H1 (cell line): ENCODE measurements around the gene KLK6. TPM values are rescaled to one million over a fixed set of nuclear protein-coding genes. Genes with fewer than 3 reads are reported as not detected.
A peak's percentile ranks its signal among the peaks of the same experiment; 100 is the strongest.
"Not testable (repeated sequence)": the region's sequence is repeated elsewhere in the genome, so short reads cannot be mapped to it uniquely, and the experiment has no call there.

Source experiments
- CTCF ChIA-PET: fragments of 300-600 bp; sonication (Branson Sonifier 250); formaldehyde crosslinking; loops from one replicate; lab custom pipeline; 2021; ENCODE audit not compliant: partially characterized antibody; lab: Charles Lee
- POLR2A ChIA-PET: fragments of 300-600 bp; sonication (Branson Sonifier 250); formaldehyde crosslinking; loops from one replicate; lab custom pipeline; 2021; ENCODE audit warnings: inconsistent platforms; ENCODE audit not compliant: partially characterized antibody; lab: Charles Lee
- DNase-seq, 2 experiments: peaks; one replicate each; pipeline versions ENCODE4 v3.0.0 to v3.0.0-alpha.2; 2010 to 2022; ENCODE audit warnings: low spot score in 2 of 2, low read depth in 1 of 2, mixed read lengths in 1 of 2
- FAIRE-seq: peaks from 2 replicates; lab custom pipeline; 2011; peaks lifted over from hg19 to GRCh38; lab: Jason Lieb, UNC
- H2AFZ ChIP-seq: 2 replicates; pipeline ENCODE4 v1.8.1; 2012; ENCODE audit warnings: low read length, inconsistent platforms
- H2AK5ac ChIP-seq: 2 replicates; pipeline ENCODE4 v1.6.1; 2013; ENCODE audit warnings: low read depth, low read length
- H2BK120ac ChIP-seq: replicated peaks from 2 replicates; pipeline ENCODE3; 2013; ENCODE audit warnings: low read depth, low read length, inconsistent platforms
- H2BK12ac ChIP-seq: 2 replicates; pipeline ENCODE4 v1.6.1; 2013; ENCODE audit warnings: low read depth, low read length
- H2BK15ac ChIP-seq: 2 replicates; pipeline ENCODE4 v1.6.1; 2013; ENCODE audit warnings: low read length
- H2BK20ac ChIP-seq: 2 replicates; pipeline ENCODE4 v1.6.1; 2013; ENCODE audit warnings: low read length
- H2BK5ac ChIP-seq: 2 replicates; pipeline ENCODE4 v1.6.1; 2013; ENCODE audit warnings: low read depth, low read length
- H3K14ac ChIP-seq: 2 replicates; pipeline ENCODE4 v1.6.1; 2013; ENCODE audit warnings: inconsistent platforms; ENCODE audit not compliant: insufficient read length
- H3K18ac ChIP-seq: 2 replicates; pipeline ENCODE4 v1.6.1; 2013; ENCODE audit warnings: low read length; ENCODE audit errors: extremely low read depth
- H3K23ac ChIP-seq: 2 replicates; pipeline ENCODE4 v1.6.1; 2013; ENCODE audit warnings: inconsistent platforms; ENCODE audit not compliant: insufficient read length
- H3K23me2 ChIP-seq: 2 replicates; pipeline ENCODE4 v1.6.1; 2013; ENCODE audit warnings: low read depth, low read length
- H3K27ac ChIP-seq: 2 replicates; pipeline ENCODE4 v1.6.1; 2011; ENCODE audit warnings: low read depth, low read length, inconsistent platforms
- H3K27me3 ChIP-seq, 4 experiments: replicated peaks in 1 of 4; 1 replicate in 1 of 4; 2 replicates in 3 of 4; pipeline versions ENCODE4 v1.6.1 to v1.8.1; 2011 to 2013; ENCODE audit warnings: low read length in 3 of 4, mild to moderate bottlenecking in 3 of 4, inconsistent platforms in 2 of 4, mixed read lengths in 2 of 4, moderate library complexity in 1 of 4; ENCODE audit not compliant: control insufficient read depth in 3 of 4, insufficient read depth in 3 of 4; ENCODE audit errors: extremely low read depth in 1 of 4
- H3K36me3 ChIP-seq, 4 experiments: 2 replicates each; pipeline versions ENCODE4 v1.6.1 to v1.8.1; 2011 to 2013; ENCODE audit warnings: mild to moderate bottlenecking in 4 of 4, low read length in 3 of 4, moderate library complexity in 2 of 4, control low read depth in 1 of 4, inconsistent platforms in 1 of 4; ENCODE audit not compliant: insufficient read depth in 4 of 4, control insufficient read depth in 2 of 4
- H3K4ac ChIP-seq: replicated peaks from 2 replicates; pipeline ENCODE3; 2013; ENCODE audit warnings: low read length, low read depth, mixed read lengths, inconsistent platforms; ENCODE audit not compliant: insufficient read length
- H3K4me1 ChIP-seq, 4 experiments: replicated peaks in 1 of 4; 1 replicate in 1 of 4; 2 replicates in 3 of 4; pipeline versions ENCODE4 v1.6.1 to v1.8.1; 2011 to 2013; ENCODE audit warnings: low read length in 3 of 4, inconsistent platforms in 2 of 4, mixed read lengths in 1 of 4; ENCODE audit not compliant: insufficient read depth in 4 of 4, control insufficient read depth in 3 of 4
- H3K4me2 ChIP-seq, 2 experiments: 2 replicates each; pipeline versions ENCODE4 v1.6.1 to v1.8.1; 2011 to 2013; ENCODE audit warnings: low read depth in 2 of 2, low read length in 2 of 2, control low read depth in 1 of 2, inconsistent platforms in 1 of 2, mild to moderate bottlenecking in 1 of 2; ENCODE audit not compliant: insufficient read depth in 1 of 2
- H3K4me3 ChIP-seq, 4 experiments: fragments of 200-600, 300-600 bp in 1 of 4; sonication (generic), shearing (Covaris generic), sonication (Bioruptor Twin) in 1 of 4; 2 replicates each; pipeline versions ENCODE4 v1.5.1 to v1.8.1; 2011 to 2016; ENCODE audit warnings: low read length in 4 of 4, low read depth in 3 of 4, control low read depth in 2 of 4, inconsistent platforms in 2 of 4, mild to moderate bottlenecking in 2 of 4, mixed read lengths in 1 of 4, moderate library complexity in 1 of 4; ENCODE audit not compliant: insufficient read depth in 2 of 4; ENCODE audit errors: extremely low read depth in 1 of 4
- H3K56ac ChIP-seq: replicated peaks from 2 replicates; pipeline ENCODE3; 2013; ENCODE audit warnings: low read depth, mild to moderate bottlenecking, mixed read lengths, low read length, inconsistent platforms; ENCODE audit not compliant: insufficient read length
- H3K79me1 ChIP-seq: 2 replicates; pipeline ENCODE4 v1.6.1; 2013; ENCODE audit warnings: low read depth, low read length, control low read depth
- H3K79me2 ChIP-seq, 2 experiments: 2 replicates each; pipeline versions ENCODE4 v1.6.1 to v1.8.1; 2012 to 2013; ENCODE audit warnings: low read length in 2 of 2, mild to moderate bottlenecking in 2 of 2, inconsistent platforms in 1 of 2; ENCODE audit not compliant: insufficient read depth in 2 of 2, control insufficient read depth in 1 of 2
- H3K9ac ChIP-seq, 4 experiments: replicated peaks in 1 of 4; 1 replicate in 1 of 4; 2 replicates in 3 of 4; pipeline versions ENCODE4 v1.6.1 to v1.8.1; 2011 to 2013; ENCODE audit warnings: low read depth in 3 of 4, low read length in 3 of 4, control low read depth in 2 of 4, mild to moderate bottlenecking in 2 of 4, moderate library complexity in 2 of 4, inconsistent platforms in 1 of 4; ENCODE audit errors: extremely low read depth in 1 of 4
- H3K9me3 ChIP-seq, 2 experiments: 2 replicates each; pipeline versions ENCODE4 v1.6.1 to v1.8.1; 2012 to 2013; ENCODE audit warnings: mild to moderate bottlenecking in 2 of 2, moderate library complexity in 2 of 2, control low read depth in 1 of 2, inconsistent platforms in 1 of 2, low read depth in 1 of 2, low read length in 1 of 2, mixed read lengths in 1 of 2; ENCODE audit not compliant: insufficient read depth in 2 of 2
- H4K20me1 ChIP-seq, 2 experiments: replicated peaks in 1 of 2; 2 replicates each; pipeline versions ENCODE3 to v1.8.1; 2011 to 2013; ENCODE audit warnings: inconsistent platforms in 2 of 2, low read length in 2 of 2, mild to moderate bottlenecking in 1 of 2; ENCODE audit not compliant: insufficient read depth in 2 of 2, control insufficient read depth in 1 of 2
- H4K5ac ChIP-seq: 2 replicates; pipeline ENCODE4 v1.6.1; 2013; ENCODE audit warnings: low read length, low read depth, mixed read lengths, inconsistent platforms; ENCODE audit not compliant: insufficient read length
- H4K8ac ChIP-seq: 2 replicates; pipeline ENCODE4 v1.8.0; 2013; ENCODE audit warnings: mild to moderate bottlenecking, moderate library complexity, low read length, inconsistent platforms; ENCODE audit not compliant: insufficient read depth; ENCODE audit errors: extremely low read depth
- H4K91ac ChIP-seq: replicated peaks from 2 replicates; pipeline ENCODE3; 2013; ENCODE audit warnings: low read length, mixed read lengths, inconsistent platforms; ENCODE audit not compliant: insufficient read length
- ASH2L ChIP-seq: fragments of 200-600, 300-600 bp; sonication (generic); IDR thresholded peaks from one replicate; pipeline ENCODE4 v1.7.1; 2017; ENCODE audit warnings: low read length
- CTCF ChIP-seq, 3 experiments: IDR thresholded peaks; 1 replicate in 2 of 3; 2 replicates in 1 of 3; pipeline versions ENCODE4 v1.5.1 to v1.6.1; 2011; ENCODE audit warnings: low read length in 3 of 3, mild to moderate bottlenecking in 3 of 3, inconsistent platforms in 2 of 3, low read depth in 1 of 3, moderate library complexity in 1 of 3; ENCODE audit not compliant: insufficient read depth in 1 of 3; ENCODE audit errors: control extremely low read depth in 1 of 3
- HDAC2 ChIP-seq, 2 experiments: fragments of 300-600 bp in 1 of 2; sonication (generic) in 1 of 2; IDR thresholded peaks; 2 replicates each; pipeline ENCODE4 v1.6.1; 2011 to 2012; ENCODE audit warnings: low read depth in 2 of 2, low read length in 2 of 2, mild to moderate bottlenecking in 2 of 2, moderate library complexity in 2 of 2, borderline replicate concordance in 1 of 2, inconsistent platforms in 1 of 2
- JUN ChIP-seq: IDR thresholded peaks from 2 replicates; pipeline ENCODE4 v1.6.1; 2011; ENCODE audit warnings: low read depth, mild to moderate bottlenecking, improper control_type of control experiment, low read length
- SRF ChIP-seq: IDR thresholded peaks from 2 replicates; pipeline ENCODE4 v1.6.1; 2011; ENCODE audit warnings: mild to moderate bottlenecking, low read depth, low read length, moderate library complexity
- YY1 ChIP-seq: IDR thresholded peaks from 2 replicates; pipeline ENCODE4 v1.6.1; 2011; ENCODE audit warnings: low read depth, mild to moderate bottlenecking, low read length
- WGBS, 2 experiments: shearing (Covaris generic) in 1 of 2; methylation state at CpG; one replicate each; pipeline versions ENCODE4 v1.1.6 to v1.1.7; 2013 to 2015; ENCODE audit warnings: low lambda C conversion rate in 2 of 2, mixed read lengths in 2 of 2, inconsistent platforms in 1 of 2, low coverage in 1 of 2, missing lambda C conversion rate in 1 of 2; ENCODE audit not compliant: insufficient replicate concordance in 2 of 2, insufficient coverage in 1 of 2, insufficient read length in 1 of 2; ENCODE audit errors: extremely low coverage in 1 of 2, missing lambda C conversion rate in 1 of 2; 5-methylcytosine and 5-hydroxymethylcytosine counted together
- polyA plus RNA-seq, 7 experiments: library from polyadenylated mRNA; depleted of rRNA in 3 of 7; stranded (reverse) in 5 of 7; unstranded in 2 of 7; fragments of >200 nt in 5 of 7; fragments of 200-250 nt in 2 of 7; gene quantifications; 1 replicate in 5 of 7; 2 replicates in 1 of 7; 4 replicates in 1 of 7; pipeline versions ENCODE4 v1.2.1 to v1.2.3, GENCODE V29; 2011 to 2013; ENCODE audit warnings: missing spikeins in 2 of 7, mixed read lengths in 2 of 7
- total RNA-seq: library from RNA; stranded (reverse); fragmentation: NEBNext Ultra II Directional; extraction: Animal tissue kit (Norgen Biotek cat#: 25700); gene quantifications from 2 replicates; pipeline ENCODE4 v1.2.1, GENCODE V29; 2021

Gene KLK6
- total and polyA plus RNA-seq, 2 of the 8 experiments (the other 6 are each of a cell fraction or from before 2014, with no cell fraction given): 0.69 to 3.2 TPM

DNA sequence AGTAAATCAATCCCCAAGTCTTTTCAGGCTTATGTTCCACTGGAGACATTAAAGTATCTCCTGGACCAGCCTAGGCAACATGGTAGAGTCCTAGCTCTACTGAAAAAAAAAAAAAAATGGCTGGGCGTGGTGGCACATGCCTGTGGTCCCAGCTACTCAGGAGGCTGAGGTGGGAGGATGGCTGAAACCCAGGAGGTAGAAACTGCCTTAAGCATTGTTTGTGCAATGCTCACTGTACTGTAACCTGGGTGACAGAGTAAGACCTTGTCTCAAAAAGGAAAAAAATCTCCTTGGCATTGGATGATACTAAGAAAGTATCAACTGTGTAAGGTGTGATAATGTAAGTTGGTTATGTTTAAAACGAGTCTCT, 23.3 kb upstream of the KLK6 start (continued):
- no peak for TF ChIP-seq ASH2L
- TF ChIP-seq SRF: no peak
- no peak for TF ChIP-seq CTCF (IDR thresholded peaks at IDR 0.05; ENCODE audit: control extremely low read depth in 1 of 3, insufficient read depth in 1 of 3, low read depth in 1 of 3, low read length in 3 of 3)
- no peak for TF ChIP-seq JUN
- no peak for TF ChIP-seq HDAC2 (IDR thresholded peaks at IDR 0.05; ENCODE audit: borderline replicate concordance in 1 of 2, low read depth in 2 of 2, low read length in 2 of 2)
- TF ChIP-seq YY1: no peak

- H3K79me1 ChIP-seq, H3K23me2 ChIP-seq, H2AK5ac ChIP-seq, FAIRE-seq, H3K56ac ChIP-seq, H4K20me1 ChIP-seq, H3K4ac ChIP-seq, H3K9me3 ChIP-seq, H2BK12ac ChIP-seq, H2BK20ac ChIP-seq, H3K27me3 ChIP-seq, H2BK5ac ChIP-seq, H3K79me2 ChIP-seq, POLR2A ChIA-PET, H3K23ac ChIP-seq, H3K14ac ChIP-seq, H3K27ac ChIP-seq, H2BK120ac ChIP-seq, H4K8ac ChIP-seq, H3K18ac ChIP-seq, H4K5ac ChIP-seq, H2BK15ac ChIP-seq, H3K36me3 ChIP-seq, H3K9ac ChIP-seq, DNase-seq, H4K91ac ChIP-seq, H2AFZ ChIP-seq: not testable (repeated sequence)
- CTCF ChIA-PET: interaction anchor here (0.5 to 0.9 kb wide), 2 partner anchors 10 to 11 kb away, joined by 3 to 4 read pairs; no protein-coding TSS in a partner anchor
- WGBS, 2 experiments: 83% methylated on average over 14 of the region's 14 CpGs; no CpG with 5 or more reads in 1 of the 2 experiments
- Histone ChIP-seq H3K4me3 (peak overlapping the region in 1 of 4 experiments; percentile 57; a peak in 2 of 8 replicates), H3K4me2 (peak overlapping the region in 1 of 2 experiments; percentile 56; a peak in 1 of 4 replicates), H3K4me1 (peaks cover 0 to 16% (median 5%) of the 10 kb centered on the region in 4 experiments; a peak in 4 of 7 replicates)
These were observed 15.0 kb upstream of the KLK6 start for GRCh38 chr19:50984416-50984815.
